K562 (cell line): Measurements from ENCODE around the gene OR8D2. TPM values are rescaled to one million over a fixed set of nuclear protein-coding genes. Genes with fewer than 3 reads are reported as not detected.

ENCODE experiments used
- ATAC-seq: fragments of 200-7000 bp; cut with Tn5 transposase; 3 replicates; pipeline ENCODE4 v1.9.1; 2020; ENCODE audit warnings: moderate library complexity
- BruUV-seq: library from RNA; stranded (reverse); fragments of 400-500 nt; replicated peaks from 2 replicates; lab custom pipeline; 2021; lab: Mats Ljungman, UMichigan
- CTCF ChIA-PET: fragments of 300-600 bp; formaldehyde crosslinking; extraction: SDS; loops from one replicate; lab custom pipeline; 2021; ENCODE audit warnings: low intra/inter-chr PET ratio; lab: Yijun Ruan, JAX
- POLR2A ChIA-PET: fragments of 300-600, 350-650 bp; sonication (Branson Sonifier 250); formaldehyde crosslinking; extraction: SDS; loops from one replicate; lab custom pipeline; 2021; ENCODE audit warnings: antibody characterized with exemption, inconsistent platforms; lab: Yijun Ruan, JAX
- DNase-seq, 4 experiments: peaks; one replicate each; pipeline versions ENCODE4 v3.0.0 to v3.0.0-alpha.2; 2011 to 2018; ENCODE audit warnings: low spot score in 3 of 4, mixed read lengths in 3 of 4; ENCODE audit errors: extremely low read depth in 1 of 4
- FAIRE-seq: peaks from 2 replicates; lab custom pipeline; 2011; peaks lifted over from hg19 to GRCh38; lab: Jason Lieb, UNC
- H2AFZ ChIP-seq: 2 replicates; pipeline ENCODE4 v1.6.0; 2011; ENCODE audit warnings: low read depth, low read length, control low read depth, inconsistent platforms
- H3K27ac ChIP-seq: fragments of 200-600 bp; 3 replicates; pipeline ENCODE4 v1.8.0; 2011; ENCODE audit warnings: low read depth, mild to moderate bottlenecking, control low read depth, inconsistent platforms, low read length, moderate library complexity, mixed read lengths; ENCODE audit errors: extremely low read depth
- H3K27me3 ChIP-seq, 2 experiments: fragments of 300-600 bp in 1 of 2; 2 replicates in 1 of 2; 3 replicates in 1 of 2; pipeline versions ENCODE4 v1.6.0 to v1.8.0; 2011; ENCODE audit warnings: inconsistent platforms in 2 of 2, low read length in 2 of 2, mild to moderate bottlenecking in 1 of 2, mixed read lengths in 1 of 2, moderate library complexity in 1 of 2; ENCODE audit not compliant: control insufficient read depth in 2 of 2, insufficient read depth in 2 of 2
- H3K36me3 ChIP-seq: fragments of 300-600 bp; 3 replicates; pipeline ENCODE4 v1.8.0; 2011; ENCODE audit warnings: mild to moderate bottlenecking, low read length, inconsistent platforms; ENCODE audit not compliant: control insufficient read depth, insufficient read depth
- H3K4me1 ChIP-seq, 2 experiments: fragments of 200-600 bp in 1 of 2; replicated peaks in 1 of 2; 2 replicates in 1 of 2; 3 replicates in 1 of 2; pipeline versions ENCODE4 v1.5.1 to v1.8.0; 2011; ENCODE audit warnings: inconsistent platforms in 2 of 2, low read length in 2 of 2, mild to moderate bottlenecking in 1 of 2, mixed read lengths in 1 of 2, moderate library complexity in 1 of 2; ENCODE audit not compliant: control insufficient read depth in 2 of 2, insufficient read depth in 2 of 2
- H3K4me2 ChIP-seq: 2 replicates; pipeline ENCODE4 v1.6.1; 2011; ENCODE audit warnings: low read length, control low read depth, inconsistent platforms, mixed read lengths; ENCODE audit not compliant: insufficient read depth
- H3K4me3 ChIP-seq: fragments of 200-600 bp; sonication (generic), shearing (Covaris generic); 2 replicates; pipeline ENCODE4 v1.5.1; 2016; ENCODE audit warnings: control low read depth, inconsistent platforms
- H3K79me2 ChIP-seq: fragments of 200-600 bp; 3 replicates; pipeline ENCODE4 v1.8.0; 2011; ENCODE audit warnings: low read length, inconsistent platforms; ENCODE audit not compliant: control insufficient read depth, insufficient read depth
- H3K9ac ChIP-seq, 2 experiments: 2 replicates each; pipeline versions ENCODE4 v1.6.0 to v1.6.1; 2011; ENCODE audit warnings: low read depth in 2 of 2, low read length in 2 of 2, control low read depth in 1 of 2, inconsistent platforms in 1 of 2, mild to moderate bottlenecking in 1 of 2, mixed read lengths in 1 of 2; ENCODE audit not compliant: insufficient read depth in 1 of 2
- H3K9me1 ChIP-seq: one replicate; pipeline ENCODE4 v1.6.0; 2011; ENCODE audit warnings: inconsistent platforms, mild to moderate bottlenecking, low read length, moderate library complexity; ENCODE audit not compliant: control insufficient read depth, insufficient read depth
- H3K9me3 ChIP-seq: replicated peaks from 2 replicates; pipeline ENCODE4 v1.5.1; 2011; ENCODE audit warnings: low read depth, low read length, inconsistent platforms; ENCODE audit not compliant: control insufficient read depth, insufficient read depth
- H4K20me1 ChIP-seq: replicated peaks from 2 replicates; pipeline ENCODE4 v1.6.1; 2011; ENCODE audit warnings: low read length, inconsistent platforms, mixed read lengths; ENCODE audit not compliant: control insufficient read depth, insufficient read depth
- CBX3 ChIP-seq, 2 experiments: IDR thresholded peaks; 1 replicate in 1 of 2; 2 replicates in 1 of 2; pipeline ENCODE4 v1.6.1; 2012; ENCODE audit warnings: inconsistent platforms in 2 of 2, low read length in 2 of 2, borderline replicate concordance in 1 of 2, control low read depth in 1 of 2
- E2F1 ChIP-seq: sonication (generic); formaldehyde crosslinking; IDR thresholded peaks from 2 replicates; pipeline ENCODE4 v1.8.1; 2023; ENCODE audit warnings: mild to moderate bottlenecking, missing genetic modification reagents, moderate library complexity
- ERF ChIP-seq: fragments of 450-650 bp; formaldehyde crosslinking; IDR thresholded peaks from 2 replicates; pipeline ENCODE4 v1.4.0; 2020; ENCODE audit warnings: mild to moderate bottlenecking, mixed read lengths
- GTF2A2 ChIP-seq: IDR thresholded peaks from 2 replicates; pipeline ENCODE4 v1.6.1; 2016; ENCODE audit warnings: mild to moderate bottlenecking, missing genetic modification characterization, missing compliant biosample characterization
- HDAC6 ChIP-seq: IDR thresholded peaks from 2 replicates; pipeline ENCODE4 v1.6.1; 2012; ENCODE audit warnings: low read depth, mild to moderate bottlenecking, control low read depth, inconsistent platforms, low read length, moderate library complexity
- HES1 ChIP-seq: fragments of 450-650 bp; IDR thresholded peaks from 2 replicates; pipeline ENCODE4 v1.6.1; 2016; ENCODE audit warnings: low read depth, mild to moderate bottlenecking, moderate library complexity
- HIVEP1 ChIP-seq: fragments of 250-450 bp; sonication (Bioruptor Pico); IDR thresholded peaks from 2 replicates; pipeline ENCODE4 v1.4.0; 2020; ENCODE audit warnings: mild to moderate bottlenecking
- NFIC ChIP-seq: fragments of 450-650 bp; IDR thresholded peaks from 2 replicates; pipeline ENCODE4 v1.6.1; 2017; ENCODE audit warnings: mild to moderate bottlenecking, inconsistent platforms
- OTX1 ChIP-seq: fragments of 450-650 bp; formaldehyde crosslinking; IDR thresholded peaks from 2 replicates; pipeline ENCODE4 v1.4.0; 2022; ENCODE audit warnings: mild to moderate bottlenecking
- POLR2A ChIP-seq: fragments of 450-650 bp; conservative IDR thresholded peaks from 2 replicates; pipeline ENCODE4 v1.6.1; 2016
- ZNF280A ChIP-seq: fragments of 450-650 bp; IDR thresholded peaks from 2 replicates; pipeline ENCODE4 v1.6.1; 2018; ENCODE audit warnings: mild to moderate bottlenecking, low read depth; ENCODE audit not compliant: partially characterized antibody
- WGBS: fragments of 100-300 bp; shearing (Covaris generic); methylation state at CpG from one replicate; pipeline ENCODE4 v1.1.6; 2016; ENCODE audit warnings: low coverage, mixed read lengths; ENCODE audit not compliant: insufficient coverage; ENCODE audit errors: missing lambda C conversion rate; 5-methylcytosine and 5-hydroxymethylcytosine counted together
- in situ Hi-C: fragments of 300-500 bp; cut with MboI; formaldehyde crosslinking; loops from 4 replicates; pipeline ENCODE4 v1.15.0; 2018; ENCODE audit warnings: inconsistent platforms, mixed read lengths
- intact Hi-C: fragments of 100-400 bp; cut with micrococcal nuclease; formaldehyde crosslinking; loops from 2 replicates; pipeline ENCODE4 v1.14.2; 2022
- polyA plus RNA-seq, 8 experiments: library from polyadenylated mRNA; depleted of rRNA in 4 of 8; stranded (reverse) in 5 of 8; unstranded in 3 of 8; fragments of >200 nt; fragmentation: Nextera tagmentation in 2 of 8; fragmentation: Illumina TruSeq in 1 of 8; extraction: Ambion mirVana in 2 of 8; extraction: Trizol in 1 of 8; gene quantifications; 2 replicates each; pipeline versions ENCODE4 v1.2.1 to v1.2.3, GENCODE V29; 2011 to 2014; ENCODE audit warnings: inconsistent platforms in 1 of 8, missing spikeins in 1 of 8
- total RNA-seq, 7 experiments: library from RNA; depleted of rRNA in 6 of 7; stranded (reverse); fragments of >200 nt in 6 of 7; fragmentation: Illumina TruSeq in 2 of 7; extraction: Trizol in 2 of 7; gene quantifications; 2 replicates each; pipeline versions ENCODE4 v1.2.1 to v1.2.3, GENCODE V29; 2011 to 2021; ENCODE audit warnings: low replicate concordance in 1 of 7

Gene OR8D2
- total and polyA plus RNA-seq, 9 of the 15 experiments (the other 6 are each of a cell fraction or from before 2014, with no cell fraction given) = 0.06 to 0.21 TPM; not detected in 7

GRCh38 chr11:124301548-124301947 is 18.4 kb downstream of the OR8D2 start (continued):
- TF ChIP-seq ERF (no peak), OTX1 (CRISPR knock-in tag) (no peak), NFIC (no peak), HES1 (no peak), E2F1 (CRISPR knock-in tag) (no peak), CBX3 (IDR thresholded peaks at IDR 0.05; ENCODE audit: borderline replicate concordance in 1 of 2, low read length in 2 of 2) (no peak), HDAC6 (no peak)

DNA sequence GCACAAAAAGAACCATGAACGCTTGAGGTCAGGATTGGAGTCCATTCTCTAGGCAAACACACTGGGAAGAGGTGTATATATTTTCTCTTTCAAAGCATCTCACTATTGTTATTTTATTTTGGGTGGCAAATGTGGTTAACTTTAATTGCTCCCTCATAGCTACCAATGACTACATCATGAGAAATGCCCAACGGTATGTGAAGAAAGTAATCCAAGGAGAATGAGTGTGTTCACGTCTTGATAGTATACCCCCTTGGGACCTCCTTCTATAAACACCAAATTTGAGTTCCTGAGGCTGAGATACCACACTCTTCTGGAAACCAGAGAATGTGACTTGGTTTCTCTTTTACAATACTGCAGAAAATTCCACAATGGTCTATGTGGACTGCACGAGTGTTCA is 22.1 kb downstream of the OR8D2 start:
- ATAC-seq (no peak), DNase-seq (no peak), FAIRE-seq (peak; percentile 23)
- H3K79me2 ChIP-seq = no peaks in the 10 kb centered on the region
- ChIA-PET POLR2A (no interaction called here), CTCF (no interaction called here)
- H4K20me1 ChIP-seq = no peaks in the 10 kb centered on the region
- no peak overlapping the region for H3K27ac ChIP-seq
- intact Hi-C loops (no loop called here), in situ Hi-C loops (no loop called here)
- no peaks in the 10 kb centered on the region for H3K27me3 ChIP-seq
- H3K4me1 ChIP-seq = no peaks in the 10 kb centered on the region
- 74% methylated on average over 4 of the region's 4 CpGs for WGBS
- no peaks in the 10 kb centered on the region for H3K9me1 ChIP-seq
- BruUV-seq = no TSS peak
- no peak overlapping the region for H3K4me2 ChIP-seq
- no peak overlapping the region for H2AFZ ChIP-seq
- 0 out of 3 replicates have a peak, but pooled peaks cover 3% of the 10 kb centered on the region for H3K36me3 ChIP-seq
- no peak overlapping the region for H3K9ac ChIP-seq
- H3K9me3 ChIP-seq = no peaks in the 10 kb centered on the region
- no peak overlapping the region for H3K4me3 ChIP-seq
- no peak for TF ChIP-seq CBX3 (IDR thresholded peaks at IDR 0.05; ENCODE audit: borderline replicate concordance in 1 of 2, low read length in 2 of 2)
- TF ChIP-seq ZNF280A = no peak
- TF ChIP-seq GTF2A2 (tag) = no peak
- TF ChIP-seq POLR2A = no peak
- TF ChIP-seq HIVEP1 (CRISPR knock-in tag) = no peak
